IMR-90 (cell line): ENCODE measurements around the gene B4GALT7. TPM values are rescaled to one million over a fixed set of nuclear protein-coding genes. Genes with fewer than 3 reads are reported as not detected.

Source experiments
- ATAC-seq: fragments of 200-7000 bp; cut with Tn5 transposase; 2 replicates; pipeline ENCODE4 v1.9.1; 2020; ENCODE audit warnings: low read depth, mild to moderate bottlenecking, moderate library complexity
- BruUV-seq: library from RNA; stranded (reverse); fragments of 400-500 nt; replicated peaks from 2 replicates; lab custom pipeline; 2021; lab: Mats Ljungman, UMichigan
- CTCF ChIA-PET: fragments of 300-600 bp; formaldehyde crosslinking; extraction: SDS; loops from one replicate; lab custom pipeline; 2021; ENCODE audit warnings: antibody characterized with exemption; lab: Yijun Ruan, JAX
- POLR2A ChIA-PET: fragments of 300-600 bp; sonication (Branson Sonifier 250); formaldehyde crosslinking; loops from one replicate; lab custom pipeline; 2022; ENCODE audit warnings: antibody characterized with exemption; ENCODE audit not compliant: unreplicated experiment; lab: Charles Lee
- DNase-seq: peaks from one replicate; pipeline ENCODE4 v3.0.0; 2013
- H2AFZ ChIP-seq: replicated peaks from 2 replicates; pipeline ENCODE3; 2013; ENCODE audit warnings: low read length, mild to moderate bottlenecking; ENCODE audit not compliant: poor library complexity
- H2AK5ac ChIP-seq: 2 replicates; pipeline ENCODE4 v1.6.1; 2013; ENCODE audit warnings: low read depth, low read length, inconsistent platforms
- H2AK9ac ChIP-seq: replicated peaks from 2 replicates; pipeline ENCODE3; 2013; ENCODE audit warnings: mild to moderate bottlenecking, low read depth, low read length, moderate library complexity; ENCODE audit not compliant: poor library complexity
- H2BK120ac ChIP-seq: 2 replicates; pipeline ENCODE4 v1.6.1; 2013; ENCODE audit warnings: low read depth, low read length, inconsistent platforms
- H2BK15ac ChIP-seq: 3 replicates; pipeline ENCODE4 v1.6.1; 2013; ENCODE audit warnings: low read depth, low read length, inconsistent platforms
- H2BK20ac ChIP-seq: 2 replicates; pipeline ENCODE4 v1.6.1; 2013; ENCODE audit warnings: low read depth, mild to moderate bottlenecking, inconsistent platforms, low read length, moderate library complexity
- H2BK5ac ChIP-seq: 2 replicates; pipeline ENCODE4 v1.6.1; 2013; ENCODE audit warnings: mild to moderate bottlenecking, low read depth, low read length, inconsistent platforms; ENCODE audit not compliant: poor library complexity, severe bottlenecking
- H3K14ac ChIP-seq: replicated peaks from 2 replicates; pipeline ENCODE4 v1.6.1; 2013; ENCODE audit warnings: low read depth, low read length, inconsistent platforms
- H3K18ac ChIP-seq: 2 replicates; pipeline ENCODE4 v1.6.1; 2013; ENCODE audit warnings: low read depth, low read length, control low read depth
- H3K23ac ChIP-seq: 2 replicates; pipeline ENCODE4 v1.6.1; 2013; ENCODE audit warnings: low read depth, low read length, inconsistent platforms
- H3K27ac ChIP-seq: 2 replicates; pipeline ENCODE4 v1.5.1; 2013; ENCODE audit warnings: mild to moderate bottlenecking, control low read depth, low read length; ENCODE audit not compliant: insufficient read depth
- H3K27me3 ChIP-seq: 2 replicates; pipeline ENCODE4 v1.6.1; 2013; ENCODE audit warnings: low read length; ENCODE audit not compliant: control insufficient read depth, insufficient read depth
- H3K36me3 ChIP-seq: 2 replicates; pipeline ENCODE4 v1.6.1; 2013; ENCODE audit warnings: low read length, mixed read lengths; ENCODE audit not compliant: control insufficient read depth, insufficient read depth
- H3K4ac ChIP-seq: 2 replicates; pipeline ENCODE4 v1.6.1; 2013; ENCODE audit warnings: low read depth, low read length, inconsistent platforms
- H3K4me1 ChIP-seq: 2 replicates; pipeline ENCODE4 v1.6.1; 2013; ENCODE audit warnings: low read length, mixed read lengths; ENCODE audit not compliant: control insufficient read depth, insufficient read depth
- H3K4me2 ChIP-seq: 2 replicates; pipeline ENCODE4 v1.6.1; 2013; ENCODE audit warnings: low read depth, mild to moderate bottlenecking, control low read depth, low read length, moderate library complexity
- H3K4me3 ChIP-seq: 2 replicates; pipeline ENCODE4 v1.5.1; 2013; ENCODE audit warnings: low read depth, mild to moderate bottlenecking, control low read depth, low read length, moderate library complexity; ENCODE audit not compliant: insufficient read depth
- H3K56ac ChIP-seq: 2 replicates; pipeline ENCODE4 v1.6.1; 2013; ENCODE audit warnings: low read length, inconsistent platforms; ENCODE audit not compliant: insufficient read depth; ENCODE audit errors: extremely low read depth
- H3K79me1 ChIP-seq, 2 experiments: 2 replicates each; pipeline ENCODE4 v1.6.1; 2013; ENCODE audit warnings: low read length in 2 of 2, inconsistent platforms in 1 of 2, low read depth in 1 of 2
- H3K9ac ChIP-seq: 2 replicates; pipeline ENCODE4 v1.6.1; 2013; ENCODE audit warnings: low read depth, low read length, control low read depth
- H3K9me1 ChIP-seq: 2 replicates; pipeline ENCODE4 v1.6.1; 2013; ENCODE audit warnings: low read length, inconsistent platforms; ENCODE audit not compliant: insufficient read depth
- H3K9me3 ChIP-seq: 2 replicates; pipeline ENCODE4 v1.6.1; 2013; ENCODE audit warnings: low read length; ENCODE audit not compliant: control insufficient read depth, insufficient read depth
- H4K20me1 ChIP-seq: 2 replicates; pipeline ENCODE4 v1.6.1; 2013; ENCODE audit warnings: low read length, inconsistent platforms; ENCODE audit not compliant: insufficient read depth
- H4K5ac ChIP-seq: 2 replicates; pipeline ENCODE4 v1.6.1; 2013; ENCODE audit warnings: mild to moderate bottlenecking, low read depth, low read length, control low read depth
- H4K8ac ChIP-seq, 2 experiments: 2 replicates each; pipeline ENCODE4 v1.6.1; 2013; ENCODE audit warnings: low read depth in 2 of 2, low read length in 2 of 2, control low read depth in 1 of 2, inconsistent platforms in 1 of 2
- H4K91ac ChIP-seq: 2 replicates; pipeline ENCODE4 v1.6.1; 2013; ENCODE audit warnings: low read depth, low read length, inconsistent platforms; ENCODE audit not compliant: insufficient read depth
- BHLHE40 ChIP-seq: fragments of 150-350 bp; IDR thresholded peaks from 2 replicates; pipeline ENCODE4 v1.6.1; 2016; ENCODE audit warnings: mild to moderate bottlenecking, low read depth, low read length
- CEBPB ChIP-seq: IDR thresholded peaks from 2 replicates; pipeline ENCODE4 v1.6.1; 2012; ENCODE audit warnings: low read depth, low read length, improper control_type of control experiment
- CHD1 ChIP-seq: IDR thresholded peaks from 2 replicates; pipeline ENCODE4 v1.6.1; 2012; ENCODE audit warnings: low read depth, low read length, improper control_type of control experiment
- CTCF ChIP-seq: conservative IDR thresholded peaks from 2 replicates; pipeline ENCODE4 v1.5.1; 2012; ENCODE audit warnings: mild to moderate bottlenecking, low read depth, low read length, improper control_type of control experiment
- ELK1 ChIP-seq: fragments of 150-350 bp; IDR thresholded peaks from 2 replicates; pipeline ENCODE4 v1.6.1; 2016; ENCODE audit warnings: low read depth, mild to moderate bottlenecking, low read length, moderate library complexity, borderline replicate concordance
- FOS ChIP-seq: fragments of 150-350 bp; IDR thresholded peaks from 2 replicates; pipeline ENCODE4 v1.6.1; 2016; ENCODE audit warnings: low read depth, low read length
- MAFK ChIP-seq: IDR thresholded peaks from 2 replicates; pipeline ENCODE4 v1.6.1; 2012; ENCODE audit warnings: low read depth, low read length, improper control_type of control experiment
- MAZ ChIP-seq: IDR thresholded peaks from 2 replicates; pipeline ENCODE4 v1.6.1; 2012; ENCODE audit warnings: low read depth, mild to moderate bottlenecking, low read length, improper control_type of control experiment, moderate library complexity, borderline replicate concordance
- MXI1 ChIP-seq: IDR thresholded peaks from 2 replicates; pipeline ENCODE4 v1.6.1; 2012; ENCODE audit warnings: low read depth, mild to moderate bottlenecking, low read length, moderate library complexity, borderline replicate concordance
- NFE2L2 ChIP-seq: fragments of 150-350 bp; IDR thresholded peaks from 2 replicates; pipeline ENCODE4 v1.6.1; 2016; ENCODE audit warnings: low read depth, mild to moderate bottlenecking, low read length
- POLR2A ChIP-seq: IDR thresholded peaks from 2 replicates; pipeline ENCODE4 v1.6.1; 2012; ENCODE audit warnings: mild to moderate bottlenecking, low read depth, low read length
- RAD21 ChIP-seq: IDR thresholded peaks from 2 replicates; pipeline ENCODE4 v1.6.1; 2012; ENCODE audit warnings: low read length, improper control_type of control experiment
- RCOR1 ChIP-seq: IDR thresholded peaks from 2 replicates; pipeline ENCODE4 v1.6.1; 2012; ENCODE audit warnings: mild to moderate bottlenecking, low read length, improper control_type of control experiment; ENCODE audit not compliant: insufficient replicate concordance
- RFX5 ChIP-seq: IDR thresholded peaks from 2 replicates; pipeline ENCODE4 v1.8.0; 2012; ENCODE audit warnings: low read depth, mild to moderate bottlenecking, low read length, moderate library complexity
- SMC3 ChIP-seq: fragments of 150-350 bp; IDR thresholded peaks from 2 replicates; pipeline ENCODE4 v1.6.1; 2016; ENCODE audit warnings: low read depth, mild to moderate bottlenecking, antibody characterized with exemption, low read length, moderate library complexity
- USF2 ChIP-seq: fragments of 150-350 bp; IDR thresholded peaks from 2 replicates; pipeline ENCODE4 v1.6.1; 2017; ENCODE audit warnings: mild to moderate bottlenecking, antibody characterized with exemption, low read length, low read depth
- WGBS, 2 experiments: methylation state at CpG; one replicate each; pipeline versions ENCODE4 v1.1.5 to v1.1.7; 2013; ENCODE audit warnings: missing lambda C conversion rate in 2 of 2; ENCODE audit not compliant: insufficient read length in 1 of 2; ENCODE audit errors: extremely low coverage in 2 of 2; 5-methylcytosine and 5-hydroxymethylcytosine counted together
- dilution Hi-C: fragments of 300-500 bp; cut with HindIII; formaldehyde crosslinking; loops from one replicate; pipeline ENCODE4 v1.14.3; 2018; ENCODE audit warnings: low sequenced_read_pairs; ENCODE audit not compliant: unreplicated experiment
- in situ Hi-C: fragments of 300-500 bp; cut with MboI; formaldehyde crosslinking; loops from 3 replicates; pipeline ENCODE4 v1.14.3; 2019; ENCODE audit warnings: low sequenced_read_pairs, inconsistent platforms, mixed read lengths
- intact Hi-C: fragments of 100-400 bp; cut with micrococcal nuclease; formaldehyde crosslinking; loops from 2 replicates; pipeline ENCODE4 v1.10.0; 2022
- polyA plus RNA-seq, 3 experiments: library from polyadenylated mRNA; depleted of rRNA; stranded (reverse); fragments of >200 nt; gene quantifications; 2 replicates each; pipeline ENCODE4 v1.2.3, GENCODE V29; 2012; ENCODE audit warnings: low replicate concordance in 1 of 3
- total RNA-seq: library from RNA; depleted of rRNA; stranded (reverse); fragments of >200 nt; gene quantifications from 2 replicates; pipeline ENCODE4 v1.2.3, GENCODE V29; 2012

B4GALT7 gene
- total and polyA plus RNA-seq, 2 of the 4 experiments (the other 2 are of a cell fraction): 29.2 to 79.6 TPM

- Histone ChIP-seq H3K79me1 (peaks cover 0 to 6% of the 10 kb centered on the region in 2 experiments; a peak in 1 of 4 replicates), H3K23ac (no peak overlapping the region), H3K4me1 (no peaks in the 10 kb centered on the region), H3K27me3 (no peaks in the 10 kb centered on the region), H2AK5ac (no peak overlapping the region), H3K36me3 (peaks cover 14% of the 10 kb centered on the region; the same call in 1 of the 2 replicates), H3K9ac (no peak overlapping the region), H2BK120ac (no peak overlapping the region), H2BK5ac (no peak overlapping the region), H2BK15ac (no peak overlapping the region), H2BK20ac (no peak overlapping the region), H2AK9ac (peak overlapping the region; percentile 28), H3K9me1 (peaks cover 3% of the 10 kb centered on the region; the same call in 1 of the 2 replicates), H4K8ac (no peak overlapping the region), H2AFZ (no peak overlapping the region), H3K9me3 (no peaks in the 10 kb centered on the region), H4K91ac (no peak overlapping the region), H3K4me3 (no peak overlapping the region), H4K20me1 (peaks cover 5% of the 10 kb centered on the region; the same call in 1 of the 2 replicates), H4K5ac (no peak overlapping the region), H3K4ac (no peak overlapping the region), H3K4me2 (no peak overlapping the region), H3K56ac (no peak overlapping the region), H3K27ac (no peak overlapping the region), H3K18ac (no peak overlapping the region), H3K14ac (no peak overlapping the region)
- DNase-seq: no peak
- 81% methylated on average over 3 of the region's 6 CpGs; no CpG with 5 or more reads in 1 of the 2 experiments for WGBS, 2 experiments
- intact Hi-C loops (no loop called here), dilution Hi-C loops (no loop called here), in situ Hi-C loops (loop anchor here (25.0 kb wide), 1 partner anchor 450 kb away; no protein-coding TSS in a partner anchor)
- BruUV-seq: no TSS peak
- ChIA-PET CTCF (no interaction called here), POLR2A (no interaction called here)
- TF ChIP-seq POLR2A (no peak), SMC3 (no peak), RFX5 (no peak), MAFK (no peak), MXI1 (no peak), USF2 (no peak), NFE2L2 (no peak), MAZ (no peak), CHD1 (no peak), CEBPB (no peak), RCOR1 (no peak), CTCF (no peak), ELK1 (no peak), FOS (no peak), BHLHE40 (no peak), RAD21 (no peak)
- no peak for ATAC-seq
Observed at GRCh38 chr5:177612215-177612673, 12.3 kb downstream of the B4GALT7 start.
